Measurements from ENCODE around the gene COPG2.

COPG2 gene

GRCh38 chr7:130476297-130477150, 192.0 kb downstream of the COPG2 start:
- DNase-seq (ENCODE audit: low read depth in 3 of 3, low spot score in 1 of 3) = no peak

- DNase-seq (ENCODE audit: low read depth in 3 of 3, low spot score in 1 of 3) = no peak
Measured at GRCh38 chr7:130475776-130476175, 192.8 kb downstream of the COPG2 start.

- DNase-seq (ENCODE audit: low read depth in 3 of 3, low spot score in 1 of 3) = no peak
Measured at GRCh38 chr7:130473876-130474275, 194.7 kb downstream of the COPG2 start.

- no peak for DNase-seq (ENCODE audit: low read depth in 3 of 3, low spot score in 1 of 3)
Measured at GRCh38 chr7:130473289-130473688, 195.3 kb downstream of the COPG2 start.

- no peak for DNase-seq (ENCODE audit: low read depth in 3 of 3, low spot score in 1 of 3)
Measured at GRCh38 chr7:130471974-130472373, 196.6 kb downstream of the COPG2 start.

GRCh38 chr7:130468612-130469011, 199.9 kb downstream of the COPG2 start:
- DNase-seq (ENCODE audit: low read depth in 3 of 3, low spot score in 1 of 3) = no peak

GRCh38 chr7:130463553-130464434, 204.8 kb downstream of the COPG2 start:
- DNase-seq (ENCODE audit: low read depth in 3 of 3, low spot score in 1 of 3) = no peak

GRCh38 chr7:130461272-130461671, 207.3 kb downstream of the COPG2 start:
- no peak for DNase-seq (ENCODE audit: low read depth in 3 of 3, low spot score in 1 of 3)

GRCh38 chr7:130458257-130458656, 210.3 kb downstream of the COPG2 start:
- no peak for DNase-seq (ENCODE audit: low read depth in 3 of 3, low spot score in 1 of 3)

All from stimulated activated CD4-positive, alpha-beta T cell treated with anti-CD3 and anti-CD28 coated beads, TNF-alpha, amount 100 ng/mL, for 1 hour (primary cell).